ENCODE measurements around the gene TMOD4.

Gene TMOD4

GRCh38 chr1:151142411-151143056 is 33.2 kb downstream of the TMOD4 start:
- Mint-ChIP-seq H3K4me3 (no peak overlapping the region), H3K36me3 (ENCODE audit: low read depth) (peaks cover 25% of the 10 kb centered on the region), H3K9me3 (no peaks in the 10 kb centered on the region), H3K27ac (peak overlapping the region; percentile 90), H3K27me3 (ENCODE audit: low read depth, poor library complexity) (peaks cover 9% of the 10 kb centered on the region), H3K4me1 (peaks cover 45% of the 10 kb centered on the region)
- DNase-seq = no peak
- TF ChIP-seq, protein P1, sequence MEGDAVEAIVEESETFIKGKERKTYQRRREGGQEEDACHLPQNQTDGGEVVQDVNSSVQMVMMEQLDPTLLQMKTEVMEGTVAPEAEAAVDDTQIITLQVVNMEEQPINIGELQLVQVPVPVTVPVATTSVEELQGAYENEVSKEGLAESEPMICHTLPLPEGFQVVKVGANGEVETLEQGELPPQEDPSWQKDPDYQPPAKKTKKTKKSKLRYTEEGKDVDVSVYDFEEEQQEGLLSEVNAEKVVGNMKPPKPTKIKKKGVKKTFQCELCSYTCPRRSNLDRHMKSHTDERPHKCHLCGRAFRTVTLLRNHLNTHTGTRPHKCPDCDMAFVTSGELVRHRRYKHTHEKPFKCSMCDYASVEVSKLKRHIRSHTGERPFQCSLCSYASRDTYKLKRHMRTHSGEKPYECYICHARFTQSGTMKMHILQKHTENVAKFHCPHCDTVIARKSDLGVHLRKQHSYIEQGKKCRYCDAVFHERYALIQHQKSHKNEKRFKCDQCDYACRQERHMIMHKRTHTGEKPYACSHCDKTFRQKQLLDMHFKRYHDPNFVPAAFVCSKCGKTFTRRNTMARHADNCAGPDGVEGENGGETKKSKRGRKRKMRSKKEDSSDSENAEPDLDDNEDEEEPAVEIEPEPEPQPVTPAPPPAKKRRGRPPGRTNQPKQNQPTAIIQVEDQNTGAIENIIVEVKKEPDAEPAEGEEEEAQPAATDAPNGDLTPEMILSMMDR (IDR thresholded peaks at IDR 0.05) = no peak

GRCh38 chr1:151137789-151138188 is 38.0 kb downstream of the TMOD4 start:
- Mint-ChIP-seq H3K27ac (no peak overlapping the region), H3K27me3 (ENCODE audit: low read depth, poor library complexity) (peaks cover 32% of the 10 kb centered on the region), H3K9me3 (no peaks in the 10 kb centered on the region), H3K4me3 (no peak overlapping the region), H3K4me1 (peaks cover 7% of the 10 kb centered on the region), H3K36me3 (ENCODE audit: low read depth) (peaks cover 66% of the 10 kb centered on the region)
- TF ChIP-seq, protein P1 (IDR thresholded peaks at IDR 0.05) = no peak
- no peak for DNase-seq

DNA sequence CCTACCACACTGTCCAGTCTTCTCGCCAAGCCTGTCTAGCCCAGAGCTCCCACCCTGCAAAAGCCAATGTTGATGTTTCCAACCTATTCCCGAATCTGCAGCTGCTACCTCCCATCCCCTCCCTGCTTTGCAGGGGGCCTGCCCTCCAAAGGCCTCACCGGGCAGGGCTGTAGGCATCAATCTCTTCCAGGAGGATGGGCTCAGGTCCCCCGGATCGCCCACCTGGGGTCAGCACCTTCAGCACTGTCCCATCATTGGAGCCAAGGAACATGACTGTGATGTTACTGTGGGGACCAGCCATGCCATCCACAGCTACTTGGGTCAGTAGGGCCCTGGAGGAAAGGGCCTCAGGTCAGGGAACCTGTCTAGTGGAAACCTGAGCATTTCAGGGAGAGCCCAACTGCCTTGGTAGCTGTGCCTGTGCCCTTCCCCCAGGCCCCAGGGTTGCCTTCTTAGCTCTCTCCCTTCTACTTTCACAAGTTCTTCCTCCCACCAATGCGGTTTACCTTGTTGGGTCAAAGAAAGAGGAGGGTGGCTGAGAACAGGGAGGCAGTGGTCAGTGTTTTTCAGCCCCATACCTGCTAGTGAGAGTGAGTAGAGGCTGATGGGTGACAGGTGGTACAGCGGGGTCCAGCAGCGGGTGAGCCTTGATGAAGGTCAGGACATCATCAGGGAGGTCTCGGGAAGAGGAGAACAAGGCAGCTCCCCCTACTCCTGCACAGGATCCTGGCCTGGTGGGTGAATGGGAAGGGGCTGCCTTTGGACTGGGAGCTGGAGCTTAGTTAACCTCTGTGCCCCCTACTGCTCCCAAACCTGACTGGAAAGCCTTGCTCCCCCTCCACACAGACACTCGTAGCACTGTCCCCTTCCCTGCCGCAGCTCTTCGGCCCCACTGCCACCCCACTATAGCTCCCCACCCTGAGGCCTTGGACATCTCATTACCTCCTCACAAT is 40.1 kb downstream of the TMOD4 start:
- Mint-ChIP-seq H3K4me3 (no peak overlapping the region), H3K4me1 (peaks cover 15% of the 10 kb centered on the region), H3K27ac (no peak overlapping the region), H3K27me3 (ENCODE audit: low read depth, poor library complexity) (peaks cover 37% of the 10 kb centered on the region), H3K36me3 (ENCODE audit: low read depth) (peaks cover 61% of the 10 kb centered on the region), H3K9me3 (no peaks in the 10 kb centered on the region)
- DNase-seq = no peak
- TF ChIP-seq, protein P1 (IDR thresholded peaks at IDR 0.05) = no peak

- TF ChIP-seq, protein P1 (IDR thresholded peaks at IDR 0.05) = no peak
- peaks cover 41% of the 10 kb centered on the region for H3K27me3 Mint-ChIP-seq (ENCODE audit: low read depth, poor library complexity)
- peaks cover 17% of the 10 kb centered on the region for H3K4me1 Mint-ChIP-seq
- H3K9me3 Mint-ChIP-seq = no peaks in the 10 kb centered on the region
- DNase-seq = no peak
- peaks cover 61% of the 10 kb centered on the region for H3K36me3 Mint-ChIP-seq (ENCODE audit: low read depth)
- no peak overlapping the region for H3K27ac Mint-ChIP-seq
- no peak overlapping the region for H3K4me3 Mint-ChIP-seq
Measured at GRCh38 chr1:151134991-151135390, 40.8 kb downstream of the TMOD4 start.

- no peak for DNase-seq
- Mint-ChIP-seq H3K36me3 (ENCODE audit: low read depth) (peaks cover 55% of the 10 kb centered on the region), H3K4me3 (no peak overlapping the region), H3K27me3 (ENCODE audit: low read depth, poor library complexity) (peaks cover 39% of the 10 kb centered on the region), H3K27ac (no peak overlapping the region), H3K9me3 (no peaks in the 10 kb centered on the region), H3K4me1 (peaks cover 17% of the 10 kb centered on the region)
- TF ChIP-seq, protein P1 (IDR thresholded peaks at IDR 0.05) = no peak
Measured at GRCh38 chr1:151134396-151134795, 41.4 kb downstream of the TMOD4 start.

All from nephron progenitor cell (in vitro differentiated cells).